Measurements from ENCODE around the gene RNF224.
A peak's percentile ranks its signal among the peaks of the same experiment; 100 is the strongest.

The RNF224 gene

GRCh38 chr9:137198051-137198901 lies 29.0 kb upstream of the RNF224 start:
- TF ChIP-seq, protein P1, sequence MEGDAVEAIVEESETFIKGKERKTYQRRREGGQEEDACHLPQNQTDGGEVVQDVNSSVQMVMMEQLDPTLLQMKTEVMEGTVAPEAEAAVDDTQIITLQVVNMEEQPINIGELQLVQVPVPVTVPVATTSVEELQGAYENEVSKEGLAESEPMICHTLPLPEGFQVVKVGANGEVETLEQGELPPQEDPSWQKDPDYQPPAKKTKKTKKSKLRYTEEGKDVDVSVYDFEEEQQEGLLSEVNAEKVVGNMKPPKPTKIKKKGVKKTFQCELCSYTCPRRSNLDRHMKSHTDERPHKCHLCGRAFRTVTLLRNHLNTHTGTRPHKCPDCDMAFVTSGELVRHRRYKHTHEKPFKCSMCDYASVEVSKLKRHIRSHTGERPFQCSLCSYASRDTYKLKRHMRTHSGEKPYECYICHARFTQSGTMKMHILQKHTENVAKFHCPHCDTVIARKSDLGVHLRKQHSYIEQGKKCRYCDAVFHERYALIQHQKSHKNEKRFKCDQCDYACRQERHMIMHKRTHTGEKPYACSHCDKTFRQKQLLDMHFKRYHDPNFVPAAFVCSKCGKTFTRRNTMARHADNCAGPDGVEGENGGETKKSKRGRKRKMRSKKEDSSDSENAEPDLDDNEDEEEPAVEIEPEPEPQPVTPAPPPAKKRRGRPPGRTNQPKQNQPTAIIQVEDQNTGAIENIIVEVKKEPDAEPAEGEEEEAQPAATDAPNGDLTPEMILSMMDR (IDR thresholded peaks at IDR 0.05; ENCODE audit: low read depth, low read length, missing control alignments), result no peak
- DNase-seq (ENCODE audit: extremely low read depth, low read depth), result no peak
- peak overlapping the region; percentile 46; the same call in 1 of the 2 replicates for H3K4me3 ChIP-seq (replicated peaks; ENCODE audit: low read depth, low read length)

DNA sequence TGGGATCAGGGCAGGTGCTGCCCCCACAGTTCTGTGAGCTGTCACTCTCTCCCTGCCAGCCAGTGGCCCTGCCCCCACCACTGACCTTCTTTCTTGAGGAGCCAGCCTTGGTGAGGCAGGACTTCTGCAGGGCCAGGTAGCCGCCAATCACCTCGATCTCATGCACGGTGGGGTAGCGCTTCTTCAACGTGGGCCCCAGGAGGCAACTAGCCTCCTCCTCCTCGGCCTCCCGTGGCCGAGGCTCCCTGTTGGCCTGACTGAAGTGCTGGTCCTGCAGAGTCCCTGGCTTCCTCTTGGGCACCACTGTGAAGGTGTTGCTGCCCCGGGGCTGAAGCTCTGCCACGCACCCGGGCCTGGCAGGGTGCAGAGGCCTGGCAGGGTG lies 28.4 kb upstream of the RNF224 start:
- TF ChIP-seq, protein P1 (IDR thresholded peaks at IDR 0.05; ENCODE audit: low read depth, low read length, missing control alignments), result no peak
- H3K4me3 ChIP-seq (replicated peaks; ENCODE audit: low read depth, low read length), result peak overlapping the region; percentile 46

GRCh38 chr9:137199411-137200121 lies 27.7 kb upstream of the RNF224 start:
- DNase-seq (ENCODE audit: extremely low read depth, low read depth), result no peak
- peak overlapping the region; percentile 46 for H3K4me3 ChIP-seq (replicated peaks; ENCODE audit: low read depth, low read length)
- TF ChIP-seq, protein P1 (IDR thresholded peaks at IDR 0.05; ENCODE audit: low read depth, low read length, missing control alignments), result no peak

More for the DNA sequence above, 28.4 kb upstream of the RNF224 start:
- DNase-seq (ENCODE audit: extremely low read depth, low read depth), result no peak

DNA sequence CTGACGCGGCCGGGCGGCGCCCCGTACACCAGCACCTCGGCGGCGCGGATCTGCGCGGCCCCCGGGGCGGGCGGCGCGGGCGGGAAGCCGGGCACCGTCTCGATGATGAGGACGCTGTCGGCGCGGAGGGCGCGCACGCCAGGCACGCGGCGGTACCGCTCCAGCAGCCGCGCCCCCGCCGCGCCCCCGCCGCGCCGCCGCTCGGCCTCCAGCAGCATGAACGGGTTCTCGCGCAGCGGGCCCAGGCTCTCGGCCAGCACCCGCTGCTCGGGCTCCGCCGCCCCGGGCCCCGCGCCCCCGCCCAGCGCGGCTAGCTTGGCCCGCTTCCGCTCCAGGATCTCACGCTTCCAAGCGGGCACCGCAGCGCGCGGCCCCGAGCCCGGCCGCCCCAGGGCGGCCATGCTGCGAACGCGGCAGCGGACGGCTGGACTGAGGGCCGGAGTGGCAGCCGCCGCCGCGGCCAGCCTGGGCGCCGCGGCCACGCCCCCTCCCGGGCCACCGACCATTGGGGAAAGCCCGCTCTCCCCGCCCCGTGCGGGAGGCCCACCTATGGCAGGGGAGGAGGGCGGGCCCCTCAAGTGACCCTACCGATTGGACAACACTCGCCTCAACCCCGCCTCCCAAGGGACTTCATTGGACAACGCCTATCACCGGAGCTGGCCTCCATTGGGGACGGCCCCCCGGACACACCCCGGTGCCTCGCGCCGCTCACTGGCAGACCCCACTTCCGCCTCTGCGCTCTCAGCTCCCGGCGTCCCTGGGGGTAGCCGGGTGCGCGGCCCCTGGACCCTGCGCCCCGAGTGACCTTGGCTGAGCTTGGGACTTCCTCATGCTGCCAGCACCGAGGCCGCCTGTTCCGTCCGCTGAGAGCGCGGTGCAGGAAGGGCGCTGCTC lies 26.7 kb upstream of the RNF224 start, which contains the start of gene TPRN:
TSS of gene TPRN (minus strand) at position 431 of the 894 bp plus-strand sequence. CDS start at position 401, 30 bp downstream.
- DNase-seq (ENCODE audit: extremely low read depth, low read depth), result peak; percentile 92
- peak within 1 kb of the TSS; percentile 53 for H3K4me3 ChIP-seq (replicated peaks; ENCODE audit: low read depth, low read length)
- TF ChIP-seq, protein P1 (IDR thresholded peaks at IDR 0.05; ENCODE audit: low read depth, low read length, missing control alignments), result no peak

GRCh38 chr9:137201205-137201868 lies 26.0 kb upstream of the RNF224 start:
- H3K4me3 ChIP-seq (replicated peaks; ENCODE audit: low read depth, low read length), result peak overlapping the region; percentile 53
- TF ChIP-seq, protein P1 (IDR thresholded peaks at IDR 0.05; ENCODE audit: low read depth, low read length, missing control alignments), result no peak
- DNase-seq (ENCODE audit: extremely low read depth, low read depth), result no peak

- DNase-seq (ENCODE audit: extremely low read depth, low read depth), result no peak
- no peak overlapping the region for H3K4me3 ChIP-seq (replicated peaks; ENCODE audit: low read depth, low read length)
- TF ChIP-seq, protein P1 (IDR thresholded peaks at IDR 0.05; ENCODE audit: low read depth, low read length, missing control alignments), result no peak
Measured at GRCh38 chr9:137202966-137203365, 24.3 kb upstream of the RNF224 start.

Measured in HFF-Myc (cell line).